GM13977 (cell line): Measurements from ENCODE around the gene MEMO1.

Source experiments
- DNase-seq: peaks from one replicate; pipeline ENCODE4 v3.0.0; 2012; ENCODE audit warnings: low spot score
- in situ Hi-C: fragments of 300-500 bp; cut with MboI; formaldehyde crosslinking; loops from one replicate; pipeline ENCODE4 v1.12.0; 2022; ENCODE audit warnings: low sequenced_read_pairs, low pct_unique_long_range_greater_than_20kb, mixed read lengths, inconsistent platforms; ENCODE audit not compliant: unreplicated experiment
- TF ChIP-seq, protein P1 (sequence below): IDR thresholded peaks from 2 replicates; pipeline ENCODE4 v1.5.1; 2012; ENCODE audit warnings: mild to moderate bottlenecking, control low read depth; ENCODE audit not compliant: insufficient read depth; ENCODE audit errors: extremely low read depth, missing control alignments

MEMO1 gene

DNA sequence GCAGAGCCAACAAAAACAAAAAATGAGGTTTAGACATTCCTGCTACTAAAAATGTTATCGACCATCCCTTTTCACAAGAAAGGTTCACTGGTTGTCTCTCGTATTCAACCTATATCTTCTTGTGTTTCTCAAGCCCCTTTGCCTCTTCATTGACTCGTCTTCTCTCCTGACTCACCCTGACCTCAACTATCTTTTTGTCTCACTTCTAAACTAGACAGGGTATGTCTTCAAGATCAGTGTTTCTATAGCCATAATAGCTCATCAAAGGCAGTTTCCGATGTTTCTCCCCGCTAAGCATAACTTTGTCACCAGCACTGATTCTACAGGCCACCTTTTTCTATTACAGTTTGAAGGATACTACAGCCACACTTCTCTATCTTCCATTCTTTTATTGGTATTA, 178.4 kb downstream of the MEMO1 start:
- in situ Hi-C loops = no loop called here
- TF ChIP-seq, protein P1, sequence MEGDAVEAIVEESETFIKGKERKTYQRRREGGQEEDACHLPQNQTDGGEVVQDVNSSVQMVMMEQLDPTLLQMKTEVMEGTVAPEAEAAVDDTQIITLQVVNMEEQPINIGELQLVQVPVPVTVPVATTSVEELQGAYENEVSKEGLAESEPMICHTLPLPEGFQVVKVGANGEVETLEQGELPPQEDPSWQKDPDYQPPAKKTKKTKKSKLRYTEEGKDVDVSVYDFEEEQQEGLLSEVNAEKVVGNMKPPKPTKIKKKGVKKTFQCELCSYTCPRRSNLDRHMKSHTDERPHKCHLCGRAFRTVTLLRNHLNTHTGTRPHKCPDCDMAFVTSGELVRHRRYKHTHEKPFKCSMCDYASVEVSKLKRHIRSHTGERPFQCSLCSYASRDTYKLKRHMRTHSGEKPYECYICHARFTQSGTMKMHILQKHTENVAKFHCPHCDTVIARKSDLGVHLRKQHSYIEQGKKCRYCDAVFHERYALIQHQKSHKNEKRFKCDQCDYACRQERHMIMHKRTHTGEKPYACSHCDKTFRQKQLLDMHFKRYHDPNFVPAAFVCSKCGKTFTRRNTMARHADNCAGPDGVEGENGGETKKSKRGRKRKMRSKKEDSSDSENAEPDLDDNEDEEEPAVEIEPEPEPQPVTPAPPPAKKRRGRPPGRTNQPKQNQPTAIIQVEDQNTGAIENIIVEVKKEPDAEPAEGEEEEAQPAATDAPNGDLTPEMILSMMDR = no peak
- DNase-seq = no peak

DNA sequence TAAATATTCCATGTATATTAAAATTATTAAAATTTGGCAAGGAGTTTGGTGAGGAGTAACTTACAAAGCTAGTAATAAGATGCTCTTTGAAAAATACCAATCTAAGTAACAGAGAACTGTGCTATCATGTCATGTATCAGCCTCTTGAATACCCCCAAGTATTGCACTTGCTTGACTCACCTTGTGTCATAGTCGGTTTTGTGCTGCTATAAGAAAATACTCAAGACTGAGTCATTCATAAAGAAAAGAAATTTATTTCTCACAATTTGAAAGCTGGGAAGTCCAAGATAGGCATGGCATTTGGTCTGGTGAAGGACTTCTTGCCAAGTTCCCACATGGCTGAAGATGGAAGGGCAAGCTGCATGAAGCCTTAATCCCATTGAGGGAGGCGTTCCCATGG, 179.2 kb downstream of the MEMO1 start:
- TF ChIP-seq, protein P1 = no peak
- no peak for DNase-seq
- in situ Hi-C loops = no loop called here

DNA sequence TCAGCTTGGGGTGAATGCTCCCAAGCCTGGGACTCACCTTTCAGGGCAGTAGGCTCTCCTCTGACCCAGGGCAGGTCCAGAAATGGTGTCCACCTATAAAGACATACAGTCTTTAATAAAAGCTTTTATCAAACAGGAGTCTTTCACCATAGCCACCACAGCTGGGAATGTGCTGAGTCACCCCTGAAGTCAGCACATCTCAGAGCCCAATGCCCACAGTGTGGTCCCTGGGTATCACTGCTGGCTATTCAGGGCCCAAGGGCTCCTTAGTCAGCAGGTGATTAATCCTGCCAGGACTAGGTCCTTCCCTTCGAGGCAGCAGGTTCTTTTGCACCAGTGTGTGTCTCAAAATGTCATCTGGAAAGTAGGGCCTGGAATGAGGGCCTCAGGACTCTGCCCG, 181.9 kb downstream of the MEMO1 start:
- TF ChIP-seq, protein P1 = no peak
- no peak for DNase-seq
- in situ Hi-C loops = no loop called here

DNA sequence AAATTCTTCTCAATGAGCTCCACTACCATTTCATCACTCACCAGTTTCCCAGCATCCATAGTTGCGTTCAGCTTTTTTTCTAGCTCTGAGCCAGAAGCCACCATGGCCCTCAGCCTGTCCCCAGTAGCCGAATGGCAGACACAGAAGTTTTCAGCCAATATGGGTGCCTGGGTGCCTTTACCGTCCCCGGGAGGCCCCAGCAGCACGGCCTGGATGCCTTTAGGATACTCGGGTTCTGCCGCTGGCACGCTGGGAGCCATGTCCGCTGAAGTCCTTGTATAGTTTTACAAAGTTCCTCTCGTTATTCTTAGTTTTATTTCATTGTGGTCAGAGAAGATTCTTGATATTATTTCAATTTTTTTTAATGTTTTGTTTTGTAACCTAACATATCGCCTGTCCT, 187.2 kb downstream of the MEMO1 start:
- DNase-seq = no peak
- in situ Hi-C loops = no loop called here
- TF ChIP-seq, protein P1 = no peak

DNA sequence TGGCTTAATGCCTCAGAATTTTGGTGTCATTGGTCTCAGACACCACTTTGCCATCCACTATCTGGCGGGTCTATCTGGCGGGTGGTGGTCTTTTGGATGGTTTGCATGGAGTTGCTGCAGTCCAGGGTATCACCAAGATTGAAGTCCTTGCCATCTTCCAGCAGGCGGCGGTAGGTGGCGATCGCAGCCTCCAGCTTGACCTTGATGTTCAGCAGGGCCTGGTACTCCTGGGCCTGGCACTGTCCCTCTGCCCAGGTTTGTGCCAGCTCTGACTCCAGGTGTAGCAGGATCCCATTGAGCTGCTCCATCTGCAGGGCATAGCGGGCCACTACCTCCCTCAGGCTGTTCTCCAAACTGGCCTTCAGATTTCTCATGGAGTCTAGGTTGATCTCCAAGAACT, 188.2 kb downstream of the MEMO1 start:
- in situ Hi-C loops = no loop called here
- TF ChIP-seq, protein P1 = no peak
- no peak for DNase-seq
